ENCODE results near the gene SEC23IP.

SEC23IP gene

DNA sequence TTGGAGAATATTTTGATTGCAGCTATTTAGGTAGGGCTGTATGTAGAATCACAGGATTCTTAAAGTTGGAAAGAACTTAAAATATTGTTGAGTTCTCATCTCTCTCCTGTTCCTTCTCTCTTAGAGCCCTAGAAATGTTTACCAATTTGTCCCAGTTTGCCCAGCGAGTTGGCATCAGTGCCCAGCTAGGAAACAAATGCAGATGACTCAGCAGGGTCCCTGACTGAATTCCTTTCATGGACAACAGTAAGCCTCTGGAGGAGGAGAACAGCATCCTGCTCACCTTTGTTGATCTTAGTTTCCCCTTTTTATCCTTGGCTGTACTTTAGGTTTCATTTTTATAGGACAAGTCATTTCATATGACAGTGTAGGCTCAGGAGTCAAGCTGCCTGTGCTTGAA, 89.3 kb downstream of the SEC23IP start:
- Histone ChIP-seq H3K4me2 (ENCODE audit: low read depth, low read length) (no peak overlapping the region), H3K4me3 (ENCODE audit: low read length) (no peak overlapping the region), H4K20me1 (ENCODE audit: insufficient read depth, low read length) (no peaks in the 10 kb centered on the region), H3K9me2 (replicated peaks; ENCODE audit: insufficient read depth, low read length) (no peaks in the 10 kb centered on the region), H3K27me3 (replicated peaks; ENCODE audit: insufficient read depth, low read length) (no peaks in the 10 kb centered on the region), H3K36me3 (replicated peaks; ENCODE audit: insufficient read depth, low read length) (no peaks in the 10 kb centered on the region), H3K4me1 (ENCODE audit: low read length) (no peaks in the 10 kb centered on the region), H2AFZ (ENCODE audit: low read length) (no peak overlapping the region), H3K9ac (ENCODE audit: low read length) (no peak overlapping the region), H3K9me3 (replicated peaks; ENCODE audit: insufficient read depth, low read length) (no peaks in the 10 kb centered on the region), H3F3A (ENCODE audit: insufficient read depth, low read length) (no peaks in the 10 kb centered on the region), H3K79me2 (ENCODE audit: low read length) (no peaks in the 10 kb centered on the region), H3K27ac (ENCODE audit: low read length) (no peak overlapping the region)
- no peak for TF ChIP-seq EZH2 (optimal IDR thresholded peaks at IDR 0.05; ENCODE audit: low read depth, low read length)
- TF ChIP-seq, protein P1, sequence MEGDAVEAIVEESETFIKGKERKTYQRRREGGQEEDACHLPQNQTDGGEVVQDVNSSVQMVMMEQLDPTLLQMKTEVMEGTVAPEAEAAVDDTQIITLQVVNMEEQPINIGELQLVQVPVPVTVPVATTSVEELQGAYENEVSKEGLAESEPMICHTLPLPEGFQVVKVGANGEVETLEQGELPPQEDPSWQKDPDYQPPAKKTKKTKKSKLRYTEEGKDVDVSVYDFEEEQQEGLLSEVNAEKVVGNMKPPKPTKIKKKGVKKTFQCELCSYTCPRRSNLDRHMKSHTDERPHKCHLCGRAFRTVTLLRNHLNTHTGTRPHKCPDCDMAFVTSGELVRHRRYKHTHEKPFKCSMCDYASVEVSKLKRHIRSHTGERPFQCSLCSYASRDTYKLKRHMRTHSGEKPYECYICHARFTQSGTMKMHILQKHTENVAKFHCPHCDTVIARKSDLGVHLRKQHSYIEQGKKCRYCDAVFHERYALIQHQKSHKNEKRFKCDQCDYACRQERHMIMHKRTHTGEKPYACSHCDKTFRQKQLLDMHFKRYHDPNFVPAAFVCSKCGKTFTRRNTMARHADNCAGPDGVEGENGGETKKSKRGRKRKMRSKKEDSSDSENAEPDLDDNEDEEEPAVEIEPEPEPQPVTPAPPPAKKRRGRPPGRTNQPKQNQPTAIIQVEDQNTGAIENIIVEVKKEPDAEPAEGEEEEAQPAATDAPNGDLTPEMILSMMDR (IDR thresholded peaks at IDR 0.05; ENCODE audit: low read length) = no peak
- no peak for TF ChIP-seq EZH2phosphoT487 (IDR thresholded peaks at IDR 0.05; ENCODE audit: low read length)
- DNase-seq = no peak

DNA sequence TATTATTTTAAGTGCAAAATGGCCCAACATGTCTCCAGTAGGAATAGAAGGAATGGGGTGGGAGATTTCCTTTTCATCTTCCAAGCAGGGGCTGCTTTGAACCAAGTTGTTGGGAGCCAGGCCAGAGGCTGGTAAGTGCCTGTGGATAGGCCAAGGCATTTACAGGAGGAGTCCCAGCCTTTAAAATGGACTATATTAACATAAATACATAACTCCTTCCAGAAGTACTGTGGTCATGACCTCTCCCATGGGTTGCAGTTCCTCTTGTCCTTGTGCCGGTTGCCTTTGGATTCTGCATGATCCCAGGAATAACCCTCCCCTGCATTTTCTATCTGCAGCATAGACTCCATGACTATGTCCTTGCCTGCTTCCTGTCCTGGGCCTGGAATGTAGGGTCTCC, 95.8 kb downstream of the SEC23IP start:
- no peaks in the 10 kb centered on the region for H4K20me1 ChIP-seq (ENCODE audit: insufficient read depth, low read length)
- no peaks in the 10 kb centered on the region for H3K36me3 ChIP-seq (replicated peaks; ENCODE audit: insufficient read depth, low read length)
- H3K9me2 ChIP-seq (replicated peaks; ENCODE audit: insufficient read depth, low read length) = no peaks in the 10 kb centered on the region
- no peaks in the 10 kb centered on the region for H3K4me1 ChIP-seq (ENCODE audit: low read length)
- no peak overlapping the region for H2AFZ ChIP-seq (ENCODE audit: low read length)
- no peak overlapping the region for H3K9ac ChIP-seq (ENCODE audit: low read length)
- no peak overlapping the region for H3K4me2 ChIP-seq (ENCODE audit: low read depth, low read length)
- H3K79me2 ChIP-seq (ENCODE audit: low read length) = no peaks in the 10 kb centered on the region
- H3K27me3 ChIP-seq (replicated peaks; ENCODE audit: insufficient read depth, low read length) = no peaks in the 10 kb centered on the region
- no peaks in the 10 kb centered on the region for H3K9me3 ChIP-seq (replicated peaks; ENCODE audit: insufficient read depth, low read length)
- H3K4me3 ChIP-seq (ENCODE audit: low read length) = no peak overlapping the region
- no peak for DNase-seq
- no peak overlapping the region for H3K27ac ChIP-seq (ENCODE audit: low read length)
- TF ChIP-seq EZH2 (optimal IDR thresholded peaks at IDR 0.05; ENCODE audit: low read depth, low read length) = no peak
- H3F3A ChIP-seq (ENCODE audit: insufficient read depth, low read length) = no peaks in the 10 kb centered on the region

DNA sequence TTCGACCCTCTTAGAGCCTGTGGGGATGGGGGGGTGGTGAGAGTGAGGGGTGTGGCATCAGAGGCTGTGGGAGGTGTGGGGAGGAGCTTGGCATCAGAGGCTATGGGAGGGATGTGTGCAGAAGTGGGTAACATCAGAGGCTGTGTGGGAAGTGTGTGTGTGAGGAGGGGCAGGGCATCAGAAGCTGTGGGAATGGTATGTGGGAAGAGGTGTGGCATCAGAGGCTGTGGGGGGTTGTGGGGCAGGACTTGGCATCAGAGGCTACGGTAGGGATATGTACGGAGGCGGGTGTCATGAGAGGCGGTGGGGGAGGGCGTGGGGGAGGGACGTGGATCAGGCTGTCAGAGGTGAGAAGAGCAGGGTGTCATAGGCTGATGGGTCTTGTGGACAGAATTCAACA, 97.4 kb downstream of the SEC23IP start:
- Histone ChIP-seq H3K9ac (ENCODE audit: low read length) (no peak overlapping the region), H3K4me2 (ENCODE audit: low read depth, low read length) (no peak overlapping the region), H3K9me2 (replicated peaks; ENCODE audit: insufficient read depth, low read length) (no peaks in the 10 kb centered on the region), H3K36me3 (replicated peaks; ENCODE audit: insufficient read depth, low read length) (no peaks in the 10 kb centered on the region), H3K4me1 (ENCODE audit: low read length) (no peaks in the 10 kb centered on the region), H3K4me3 (ENCODE audit: low read length) (no peak overlapping the region), H3K79me2 (ENCODE audit: low read length) (no peaks in the 10 kb centered on the region), H4K20me1 (ENCODE audit: insufficient read depth, low read length) (no peaks in the 10 kb centered on the region), H2AFZ (ENCODE audit: low read length) (no peak overlapping the region), H3F3A (ENCODE audit: insufficient read depth, low read length) (no peaks in the 10 kb centered on the region), H3K27me3 (replicated peaks; ENCODE audit: insufficient read depth, low read length) (no peaks in the 10 kb centered on the region), H3K9me3 (replicated peaks; ENCODE audit: insufficient read depth, low read length) (no peaks in the 10 kb centered on the region), H3K27ac (ENCODE audit: low read length) (no peak overlapping the region)
- no peak for DNase-seq
- no peak for TF ChIP-seq EZH2phosphoT487 (IDR thresholded peaks at IDR 0.05; ENCODE audit: low read length)
- TF ChIP-seq EZH2 (optimal IDR thresholded peaks at IDR 0.05; ENCODE audit: low read depth, low read length) = no peak
- TF ChIP-seq, protein P1 (IDR thresholded peaks at IDR 0.05; ENCODE audit: low read length) = no peak

DNA sequence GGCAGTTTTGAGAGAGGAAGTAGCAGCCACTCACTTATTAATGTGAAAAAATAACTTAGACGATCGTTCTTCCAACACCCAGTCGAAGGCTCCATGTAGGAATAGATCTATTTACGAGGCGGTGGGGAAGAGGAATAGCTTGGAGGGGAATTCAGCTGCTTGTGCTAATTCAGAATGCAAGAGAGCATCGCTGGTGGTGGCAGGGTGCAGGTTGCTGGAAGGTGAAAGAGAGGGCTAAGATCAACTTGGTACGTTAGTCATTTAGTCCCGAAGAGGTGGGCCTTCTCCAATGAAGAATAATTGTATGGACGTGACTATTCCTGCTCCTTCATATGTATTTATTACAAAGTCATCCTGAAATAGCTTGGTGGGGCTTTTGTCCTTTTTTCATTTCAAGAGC, 98.5 kb downstream of the SEC23IP start:
- H3F3A ChIP-seq (ENCODE audit: insufficient read depth, low read length) = no peaks in the 10 kb centered on the region

More for the DNA sequence above, 98.5 kb downstream of the SEC23IP start:
- H3K4me2 ChIP-seq (ENCODE audit: low read depth, low read length) = no peak overlapping the region
- H3K9ac ChIP-seq (ENCODE audit: low read length) = no peak overlapping the region
- no peaks in the 10 kb centered on the region for H3K4me1 ChIP-seq (ENCODE audit: low read length)
- H3K9me3 ChIP-seq (replicated peaks; ENCODE audit: insufficient read depth, low read length) = no peaks in the 10 kb centered on the region
- no peak overlapping the region for H3K27ac ChIP-seq (ENCODE audit: low read length)
- H3K27me3 ChIP-seq (replicated peaks; ENCODE audit: insufficient read depth, low read length) = no peaks in the 10 kb centered on the region
- no peak overlapping the region for H2AFZ ChIP-seq (ENCODE audit: low read length)
- H3K9me2 ChIP-seq (replicated peaks; ENCODE audit: insufficient read depth, low read length) = no peaks in the 10 kb centered on the region
- no peak overlapping the region for H3K4me3 ChIP-seq (ENCODE audit: low read length)
- TF ChIP-seq EZH2phosphoT487 (IDR thresholded peaks at IDR 0.05; ENCODE audit: low read length) (no peak), EZH2 (optimal IDR thresholded peaks at IDR 0.05; ENCODE audit: low read depth, low read length) (no peak)
- TF ChIP-seq, protein P1 (IDR thresholded peaks at IDR 0.05; ENCODE audit: low read length) = no peak
- no peak for DNase-seq
- no peaks in the 10 kb centered on the region for H4K20me1 ChIP-seq (ENCODE audit: insufficient read depth, low read length)
- no peaks in the 10 kb centered on the region for H3K36me3 ChIP-seq (replicated peaks; ENCODE audit: insufficient read depth, low read length)
- H3K79me2 ChIP-seq (ENCODE audit: low read length) = no peaks in the 10 kb centered on the region

Measured in MM.1S (cell line).